Keratinocyte (primary cell): Measurements from ENCODE around the gene ERVH48-1.
"Not testable (repeated sequence)": the region's sequence is repeated elsewhere in the genome, so short reads cannot be mapped to it uniquely, and the experiment has no call there.

Experiments
- CTCF ChIP-seq, 3 experiments: IDR thresholded peaks in 1 of 3; conservative IDR thresholded peaks in 1 of 3; optimal IDR thresholded peaks in 1 of 3; 2 replicates in 2 of 3; 3 replicates in 1 of 3; pipeline versions ENCODE3 to v1.5.1; 2011; ENCODE audit warnings: low read length in 3 of 3, mild to moderate bottlenecking in 3 of 3, moderate library complexity in 2 of 3, control low read depth in 1 of 3, inconsistent platforms in 1 of 3; ENCODE audit not compliant: insufficient read depth in 2 of 3; ENCODE audit errors: extremely low read depth in 1 of 3
- EZH2 ChIP-seq: IDR thresholded peaks from one replicate; pipeline ENCODE4 v1.6.1; 2012; ENCODE audit warnings: inconsistent platforms, mild to moderate bottlenecking, low read length, moderate library complexity

GRCh38 chr21:42911920-42912319 is 13.5 kb downstream of the ERVH48-1 start:
- TF ChIP-seq CTCF (optimal IDR thresholded peaks at IDR 0.05 in 1 of 3, IDR thresholded peaks at IDR 0.05 in 1 of 3, conservative IDR thresholded peaks at IDR 0.05 in 1 of 3; ENCODE audit: extremely low read depth in 1 of 3, insufficient read depth in 2 of 3, low read length in 3 of 3); EZH2: not testable (repeated sequence)
